ENCODE results near the gene ZNF431. TPM values are rescaled to one million over a fixed set of nuclear protein-coding genes. Genes with fewer than 3 reads are reported as not detected.
A peak's percentile ranks its signal among the peaks of the same experiment; 100 is the strongest.

Gene ZNF431
- total RNA-seq: 10.2 TPM

DNA sequence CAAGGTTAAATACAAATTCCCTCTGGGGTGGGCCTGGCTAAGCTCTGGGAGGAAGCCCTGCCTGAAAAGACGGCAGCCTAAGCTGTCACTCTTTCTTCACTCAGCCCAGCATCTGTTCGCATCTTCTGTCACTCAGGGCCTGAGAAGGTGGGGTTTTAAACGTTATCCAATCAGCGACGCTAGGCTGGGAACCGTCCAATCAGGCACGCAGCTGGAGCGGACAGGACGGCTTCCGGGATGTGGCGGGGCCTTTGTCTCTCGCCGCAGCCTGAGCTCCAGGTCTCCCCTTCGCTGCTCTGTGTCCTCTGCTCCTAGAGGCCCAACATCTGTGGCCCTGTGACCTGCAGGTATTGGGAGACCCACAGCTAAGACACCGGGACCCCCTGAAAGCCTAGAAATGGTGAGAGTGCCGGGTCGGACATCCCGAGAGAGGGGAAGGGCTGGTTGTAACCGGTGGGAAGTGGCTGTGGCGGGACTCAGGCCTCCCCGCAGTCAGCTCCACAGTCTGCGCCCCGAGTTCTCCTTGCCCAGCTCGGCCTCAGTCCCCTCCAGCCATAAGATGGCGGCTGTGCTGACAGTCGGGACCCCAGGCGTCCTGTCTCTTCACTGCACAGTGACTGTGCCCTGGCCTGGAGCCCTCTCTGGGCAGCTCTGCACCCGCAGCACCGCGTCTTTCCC is at the start of gene ZNF431:
Gene ZNF431, plus strand, starts transcription at position 254 of the 678 bp plus-strand sequence. Its CDS starts 144 bp downstream, at position 398.
- peak; percentile 78 to 95 for DNase-seq (ENCODE audit: low spot score in 2 of 2)
- intact Hi-C loops (cut with DNase I): loop anchor here (2.0 to 10.0 kb wide), 7 partner anchors 121 to 975 kb away; partner anchors contain the start of genes ZNF429, ZNF430, ZNF486 and ZNF493

DNA sequence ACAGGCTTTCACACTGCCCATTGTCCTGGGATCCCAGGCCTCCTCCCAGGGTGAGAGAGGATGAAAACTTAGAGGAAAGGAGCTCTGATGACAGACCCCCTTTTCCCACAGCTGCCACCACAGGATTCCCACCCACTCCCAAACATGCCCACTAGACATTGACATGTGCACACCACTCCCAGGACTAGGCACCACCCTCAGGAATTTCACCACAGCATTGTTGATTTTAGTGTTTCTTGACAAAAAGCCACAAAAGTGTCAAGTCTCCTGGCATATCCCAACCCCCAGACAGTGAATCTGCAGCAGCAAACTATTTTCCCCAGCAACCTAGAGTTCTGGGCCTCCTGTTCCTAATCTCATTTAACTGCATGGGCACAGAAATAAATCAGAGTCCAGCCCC is 49.7 kb upstream of the ZNF431 start:
- intact Hi-C loops (cut with DNase I): no loop called here
- no peak overlapping the region for H3K27ac ChIP-seq

More for the DNA sequence above, at the start of gene ZNF431:
- peak within 1 kb of the TSS; percentile 68 to 70 for H3K27ac ChIP-seq
- TF ChIP-seq, protein P1, sequence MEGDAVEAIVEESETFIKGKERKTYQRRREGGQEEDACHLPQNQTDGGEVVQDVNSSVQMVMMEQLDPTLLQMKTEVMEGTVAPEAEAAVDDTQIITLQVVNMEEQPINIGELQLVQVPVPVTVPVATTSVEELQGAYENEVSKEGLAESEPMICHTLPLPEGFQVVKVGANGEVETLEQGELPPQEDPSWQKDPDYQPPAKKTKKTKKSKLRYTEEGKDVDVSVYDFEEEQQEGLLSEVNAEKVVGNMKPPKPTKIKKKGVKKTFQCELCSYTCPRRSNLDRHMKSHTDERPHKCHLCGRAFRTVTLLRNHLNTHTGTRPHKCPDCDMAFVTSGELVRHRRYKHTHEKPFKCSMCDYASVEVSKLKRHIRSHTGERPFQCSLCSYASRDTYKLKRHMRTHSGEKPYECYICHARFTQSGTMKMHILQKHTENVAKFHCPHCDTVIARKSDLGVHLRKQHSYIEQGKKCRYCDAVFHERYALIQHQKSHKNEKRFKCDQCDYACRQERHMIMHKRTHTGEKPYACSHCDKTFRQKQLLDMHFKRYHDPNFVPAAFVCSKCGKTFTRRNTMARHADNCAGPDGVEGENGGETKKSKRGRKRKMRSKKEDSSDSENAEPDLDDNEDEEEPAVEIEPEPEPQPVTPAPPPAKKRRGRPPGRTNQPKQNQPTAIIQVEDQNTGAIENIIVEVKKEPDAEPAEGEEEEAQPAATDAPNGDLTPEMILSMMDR (IDR thresholded peaks at IDR 0.05): no peak
- H3K9me3 ChIP-seq: no peaks in the 10 kb centered on the region
- no peaks in the 10 kb centered on the region for H3K27me3 ChIP-seq
- H3K4me3 ChIP-seq: peak within 1 kb of the TSS; percentile 74 to 82
- H3K36me3 ChIP-seq: peaks cover 5 to 15% of the 10 kb centered on the region in 2 donors
- peaks cover 0 to 5% of the 10 kb centered on the region in 2 donors for H3K4me1 ChIP-seq

DNA sequence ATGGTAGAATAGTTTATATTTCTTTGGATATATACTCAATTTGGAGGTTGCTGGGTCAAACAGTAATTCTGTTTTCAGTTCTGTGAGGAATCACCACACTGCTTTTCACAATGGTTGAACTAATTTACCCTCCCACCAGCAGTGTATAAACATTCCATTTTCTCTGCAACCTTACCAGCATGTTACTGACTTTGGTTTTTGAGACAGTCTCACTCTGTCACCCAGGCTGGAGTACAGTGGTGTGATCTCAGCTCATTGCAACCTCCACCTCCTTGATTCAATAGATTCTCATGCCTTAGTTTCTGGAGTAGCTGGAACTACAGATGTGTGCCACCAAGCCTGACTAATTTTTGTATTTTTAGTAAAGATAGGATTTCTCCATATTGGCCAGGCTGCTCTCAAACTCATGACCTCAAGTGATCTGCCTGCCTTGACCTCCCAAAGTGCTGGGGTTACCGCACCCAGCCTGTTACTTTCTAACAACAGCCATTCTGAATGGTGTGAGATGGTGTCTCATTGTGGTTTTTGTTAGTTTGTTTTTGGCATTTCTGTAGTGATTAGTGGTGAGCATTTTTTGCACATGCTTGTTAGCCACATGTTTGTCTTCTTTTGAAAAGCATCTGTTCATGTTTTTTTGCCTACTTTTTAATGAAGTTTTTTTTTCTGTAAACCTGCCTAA is 47.4 kb upstream of the ZNF431 start:
- no peak for DNase-seq (ENCODE audit: low spot score in 2 of 2)
- Histone ChIP-seq H3K4me1 (no peaks in the 10 kb centered on the region), H3K27me3 (no peaks in the 10 kb centered on the region), H3K27ac (no peak overlapping the region), H3K9me3 (no peaks in the 10 kb centered on the region), H3K36me3 (no peaks in the 10 kb centered on the region), H3K4me3 (no peak overlapping the region)
- intact Hi-C loops (cut with DNase I): no loop called here
- TF ChIP-seq, protein P1 (IDR thresholded peaks at IDR 0.05): no peak

More for the DNA sequence above, 49.7 kb upstream of the ZNF431 start:
- Histone ChIP-seq H3K36me3 (no peaks in the 10 kb centered on the region), H3K9me3 (no peaks in the 10 kb centered on the region), H3K27me3 (no peaks in the 10 kb centered on the region), H3K4me3 (no peak overlapping the region), H3K4me1 (no peaks in the 10 kb centered on the region)
- TF ChIP-seq, protein P1 (IDR thresholded peaks at IDR 0.05): no peak
- DNase-seq (ENCODE audit: low spot score in 2 of 2): no peak

DNA sequence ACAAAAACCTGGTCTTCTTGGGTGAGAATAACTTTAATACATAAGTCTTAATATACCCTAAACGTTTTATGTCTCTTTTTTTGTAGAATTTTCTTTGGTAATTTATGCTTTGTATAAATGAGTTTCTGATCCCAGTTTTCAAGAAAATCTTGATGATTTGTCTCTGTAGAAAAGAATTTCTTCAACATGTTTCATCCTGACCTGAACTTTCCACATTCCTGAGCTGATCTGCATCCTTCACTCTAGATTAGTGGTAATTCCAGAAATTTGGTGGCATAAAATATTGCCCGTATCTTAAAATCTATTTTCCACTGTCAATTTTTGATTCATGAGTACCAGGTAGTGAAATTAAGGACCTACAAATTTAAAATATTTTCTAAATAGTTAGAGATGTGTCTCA is 43.5 kb upstream of the ZNF431 start:
- no peaks in the 10 kb centered on the region for H3K4me1 ChIP-seq
- no peak overlapping the region for H3K4me3 ChIP-seq
- H3K36me3 ChIP-seq: no peaks in the 10 kb centered on the region
- intact Hi-C loops (cut with DNase I): no loop called here
- no peak for DNase-seq (ENCODE audit: low spot score in 2 of 2)
- no peaks in the 10 kb centered on the region for H3K9me3 ChIP-seq
- no peaks in the 10 kb centered on the region for H3K27me3 ChIP-seq
- H3K27ac ChIP-seq: no peak overlapping the region
- TF ChIP-seq, protein P1 (IDR thresholded peaks at IDR 0.05): no peak

DNA sequence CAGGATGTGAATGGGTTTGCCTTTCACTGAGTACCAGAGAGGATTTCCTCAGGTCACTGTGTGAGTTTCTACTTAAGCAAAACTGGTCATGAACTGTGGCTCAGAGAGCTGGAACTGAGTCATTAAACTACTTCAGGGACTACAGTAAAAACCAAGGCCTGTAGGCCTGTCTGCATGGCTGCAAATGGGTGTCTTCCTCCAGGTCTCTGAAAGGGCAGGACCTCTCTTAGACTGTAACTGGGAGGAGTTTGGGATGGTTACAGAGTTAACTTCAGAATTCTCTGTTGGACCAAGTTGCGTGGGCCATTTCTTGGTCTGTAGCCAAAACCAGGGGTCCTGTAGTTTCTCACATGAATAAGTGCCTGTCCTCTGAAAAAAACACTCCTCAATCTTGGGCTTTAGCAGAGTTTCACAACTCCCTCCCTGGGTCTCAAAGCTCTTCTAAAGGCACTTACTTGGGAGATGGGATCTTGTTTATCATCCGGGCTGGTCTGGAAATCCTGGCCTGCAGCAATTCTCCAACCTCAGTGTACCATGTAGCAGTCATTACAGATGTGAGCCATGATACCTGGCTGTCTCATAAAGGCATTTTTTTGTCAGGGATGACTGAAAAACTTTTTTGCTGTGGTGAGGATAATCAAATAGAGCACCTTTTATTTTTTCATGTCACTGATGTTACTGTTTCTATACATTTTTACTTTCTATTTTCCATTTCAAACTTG is 40.2 kb upstream of the ZNF431 start:
- Histone ChIP-seq H3K9me3 (no peaks in the 10 kb centered on the region), H3K27me3 (no peaks in the 10 kb centered on the region), H3K27ac (no peak overlapping the region), H3K4me1 (no peaks in the 10 kb centered on the region), H3K4me3 (no peak overlapping the region), H3K36me3 (no peaks in the 10 kb centered on the region)
- DNase-seq (ENCODE audit: low spot score in 2 of 2): no peak
- TF ChIP-seq, protein P1 (IDR thresholded peaks at IDR 0.05): no peak
- intact Hi-C loops (cut with DNase I): no loop called here

Data from ascending aorta (tissue), 2 donors.